H1 (cell line): ENCODE results near the gene ZBTB2. TPM values are rescaled to one million over a fixed set of nuclear protein-coding genes. Genes with fewer than 3 reads are reported as not detected.

ENCODE experiments used
- CTCF ChIA-PET: fragments of 300-600 bp; sonication (Branson Sonifier 250); formaldehyde crosslinking; loops from one replicate; lab custom pipeline; 2021; ENCODE audit not compliant: partially characterized antibody; lab: Charles Lee
- POLR2A ChIA-PET: fragments of 300-600 bp; sonication (Branson Sonifier 250); formaldehyde crosslinking; loops from one replicate; lab custom pipeline; 2021; ENCODE audit warnings: inconsistent platforms; ENCODE audit not compliant: partially characterized antibody; lab: Charles Lee
- DNase-seq, 2 experiments: peaks; one replicate each; pipeline versions ENCODE4 v3.0.0 to v3.0.0-alpha.2; 2010 to 2022; ENCODE audit warnings: low spot score in 2 of 2, low read depth in 1 of 2, mixed read lengths in 1 of 2
- FAIRE-seq: peaks from 2 replicates; lab custom pipeline; 2011; peaks lifted over from hg19 to GRCh38; lab: Jason Lieb, UNC
- H2AFZ ChIP-seq: 2 replicates; pipeline ENCODE4 v1.8.1; 2012; ENCODE audit warnings: low read length, inconsistent platforms
- H2AK5ac ChIP-seq: 2 replicates; pipeline ENCODE4 v1.6.1; 2013; ENCODE audit warnings: low read depth, low read length
- H2BK120ac ChIP-seq: replicated peaks from 2 replicates; pipeline ENCODE3; 2013; ENCODE audit warnings: low read depth, low read length, inconsistent platforms
- H2BK12ac ChIP-seq: 2 replicates; pipeline ENCODE4 v1.6.1; 2013; ENCODE audit warnings: low read depth, low read length
- H2BK15ac ChIP-seq: 2 replicates; pipeline ENCODE4 v1.6.1; 2013; ENCODE audit warnings: low read length
- H2BK20ac ChIP-seq: 2 replicates; pipeline ENCODE4 v1.6.1; 2013; ENCODE audit warnings: low read length
- H2BK5ac ChIP-seq: 2 replicates; pipeline ENCODE4 v1.6.1; 2013; ENCODE audit warnings: low read depth, low read length
- H3K14ac ChIP-seq: 2 replicates; pipeline ENCODE4 v1.6.1; 2013; ENCODE audit warnings: inconsistent platforms; ENCODE audit not compliant: insufficient read length
- H3K18ac ChIP-seq: 2 replicates; pipeline ENCODE4 v1.6.1; 2013; ENCODE audit warnings: low read length; ENCODE audit errors: extremely low read depth
- H3K23ac ChIP-seq: 2 replicates; pipeline ENCODE4 v1.6.1; 2013; ENCODE audit warnings: inconsistent platforms; ENCODE audit not compliant: insufficient read length
- H3K23me2 ChIP-seq: 2 replicates; pipeline ENCODE4 v1.6.1; 2013; ENCODE audit warnings: low read depth, low read length
- H3K27ac ChIP-seq: 2 replicates; pipeline ENCODE4 v1.6.1; 2011; ENCODE audit warnings: low read depth, low read length, inconsistent platforms
- H3K27me3 ChIP-seq, 4 experiments: replicated peaks in 1 of 4; 1 replicate in 1 of 4; 2 replicates in 3 of 4; pipeline versions ENCODE4 v1.6.1 to v1.8.1; 2011 to 2013; ENCODE audit warnings: low read length in 3 of 4, mild to moderate bottlenecking in 3 of 4, inconsistent platforms in 2 of 4, mixed read lengths in 2 of 4, moderate library complexity in 1 of 4; ENCODE audit not compliant: control insufficient read depth in 3 of 4, insufficient read depth in 3 of 4; ENCODE audit errors: extremely low read depth in 1 of 4
- H3K36me3 ChIP-seq, 4 experiments: 2 replicates each; pipeline versions ENCODE4 v1.6.1 to v1.8.1; 2011 to 2013; ENCODE audit warnings: mild to moderate bottlenecking in 4 of 4, low read length in 3 of 4, moderate library complexity in 2 of 4, control low read depth in 1 of 4, inconsistent platforms in 1 of 4; ENCODE audit not compliant: insufficient read depth in 4 of 4, control insufficient read depth in 2 of 4
- H3K4ac ChIP-seq: replicated peaks from 2 replicates; pipeline ENCODE3; 2013; ENCODE audit warnings: low read length, low read depth, mixed read lengths, inconsistent platforms; ENCODE audit not compliant: insufficient read length
- H3K4me1 ChIP-seq, 4 experiments: replicated peaks in 1 of 4; 1 replicate in 1 of 4; 2 replicates in 3 of 4; pipeline versions ENCODE4 v1.6.1 to v1.8.1; 2011 to 2013; ENCODE audit warnings: low read length in 3 of 4, inconsistent platforms in 2 of 4, mixed read lengths in 1 of 4; ENCODE audit not compliant: insufficient read depth in 4 of 4, control insufficient read depth in 3 of 4
- H3K4me2 ChIP-seq, 2 experiments: 2 replicates each; pipeline versions ENCODE4 v1.6.1 to v1.8.1; 2011 to 2013; ENCODE audit warnings: low read depth in 2 of 2, low read length in 2 of 2, control low read depth in 1 of 2, inconsistent platforms in 1 of 2, mild to moderate bottlenecking in 1 of 2; ENCODE audit not compliant: insufficient read depth in 1 of 2
- H3K4me3 ChIP-seq, 4 experiments: fragments of 200-600, 300-600 bp in 1 of 4; sonication (generic), shearing (Covaris generic), sonication (Bioruptor Twin) in 1 of 4; 2 replicates each; pipeline versions ENCODE4 v1.5.1 to v1.8.1; 2011 to 2016; ENCODE audit warnings: low read length in 4 of 4, low read depth in 3 of 4, control low read depth in 2 of 4, inconsistent platforms in 2 of 4, mild to moderate bottlenecking in 2 of 4, mixed read lengths in 1 of 4, moderate library complexity in 1 of 4; ENCODE audit not compliant: insufficient read depth in 2 of 4; ENCODE audit errors: extremely low read depth in 1 of 4
- H3K56ac ChIP-seq: replicated peaks from 2 replicates; pipeline ENCODE3; 2013; ENCODE audit warnings: low read depth, mild to moderate bottlenecking, mixed read lengths, low read length, inconsistent platforms; ENCODE audit not compliant: insufficient read length
- H3K79me1 ChIP-seq: 2 replicates; pipeline ENCODE4 v1.6.1; 2013; ENCODE audit warnings: low read depth, low read length, control low read depth
- H3K79me2 ChIP-seq, 2 experiments: 2 replicates each; pipeline versions ENCODE4 v1.6.1 to v1.8.1; 2012 to 2013; ENCODE audit warnings: low read length in 2 of 2, mild to moderate bottlenecking in 2 of 2, inconsistent platforms in 1 of 2; ENCODE audit not compliant: insufficient read depth in 2 of 2, control insufficient read depth in 1 of 2
- H3K9ac ChIP-seq, 4 experiments: replicated peaks in 1 of 4; 1 replicate in 1 of 4; 2 replicates in 3 of 4; pipeline versions ENCODE4 v1.6.1 to v1.8.1; 2011 to 2013; ENCODE audit warnings: low read depth in 3 of 4, low read length in 3 of 4, control low read depth in 2 of 4, mild to moderate bottlenecking in 2 of 4, moderate library complexity in 2 of 4, inconsistent platforms in 1 of 4; ENCODE audit errors: extremely low read depth in 1 of 4
- H3K9me3 ChIP-seq, 2 experiments: 2 replicates each; pipeline versions ENCODE4 v1.6.1 to v1.8.1; 2012 to 2013; ENCODE audit warnings: mild to moderate bottlenecking in 2 of 2, moderate library complexity in 2 of 2, control low read depth in 1 of 2, inconsistent platforms in 1 of 2, low read depth in 1 of 2, low read length in 1 of 2, mixed read lengths in 1 of 2; ENCODE audit not compliant: insufficient read depth in 2 of 2
- H4K20me1 ChIP-seq, 2 experiments: replicated peaks in 1 of 2; 2 replicates each; pipeline versions ENCODE3 to v1.8.1; 2011 to 2013; ENCODE audit warnings: inconsistent platforms in 2 of 2, low read length in 2 of 2, mild to moderate bottlenecking in 1 of 2; ENCODE audit not compliant: insufficient read depth in 2 of 2, control insufficient read depth in 1 of 2
- H4K5ac ChIP-seq: 2 replicates; pipeline ENCODE4 v1.6.1; 2013; ENCODE audit warnings: low read length, low read depth, mixed read lengths, inconsistent platforms; ENCODE audit not compliant: insufficient read length
- H4K8ac ChIP-seq: 2 replicates; pipeline ENCODE4 v1.8.0; 2013; ENCODE audit warnings: mild to moderate bottlenecking, moderate library complexity, low read length, inconsistent platforms; ENCODE audit not compliant: insufficient read depth; ENCODE audit errors: extremely low read depth
- H4K91ac ChIP-seq: replicated peaks from 2 replicates; pipeline ENCODE3; 2013; ENCODE audit warnings: low read length, mixed read lengths, inconsistent platforms; ENCODE audit not compliant: insufficient read length
- CBX8 ChIP-seq: fragments of 300-800, 300-1000 bp; sonication (generic); IDR thresholded peaks from 2 replicates; pipeline ENCODE4 v1.7.1; 2016; ENCODE audit warnings: low read depth, low read length, borderline replicate concordance
- CTBP2 ChIP-seq: IDR thresholded peaks from 2 replicates; pipeline ENCODE4 v1.7.0; 2011; ENCODE audit warnings: borderline replicate concordance, mild to moderate bottlenecking, moderate library complexity, mixed read lengths, low read length; ENCODE audit not compliant: insufficient read depth, insufficient read length
- E2F6 ChIP-seq: IDR thresholded peaks from 2 replicates; pipeline ENCODE4 v1.6.1; 2012; ENCODE audit warnings: inconsistent platforms
- HDAC6 ChIP-seq: IDR thresholded peaks from one replicate; pipeline ENCODE4 v1.7.1; 2012; ENCODE audit warnings: low read depth, mild to moderate bottlenecking, inconsistent platforms, low read length, moderate library complexity
- POLR2A ChIP-seq, 2 experiments: IDR thresholded peaks; 1 replicate in 1 of 2; 2 replicates in 1 of 2; pipeline ENCODE4 v1.6.1; 2011; ENCODE audit warnings: low read depth in 2 of 2, low read length in 2 of 2, mild to moderate bottlenecking in 2 of 2; ENCODE audit errors: control extremely low read depth in 1 of 2
- SIN3A ChIP-seq, 2 experiments: IDR thresholded peaks in 1 of 2; conservative IDR thresholded peaks in 1 of 2; 2 replicates each; pipeline ENCODE4 v1.6.1; 2011 to 2012; ENCODE audit warnings: low read length in 2 of 2, improper control_type of control experiment in 1 of 2, low read depth in 1 of 2, mild to moderate bottlenecking in 1 of 2
- SIRT6 ChIP-seq: IDR thresholded peaks from one replicate; pipeline ENCODE4 v1.7.1; 2012; ENCODE audit warnings: low read length, inconsistent platforms
- SP1 ChIP-seq: IDR thresholded peaks from 2 replicates; pipeline ENCODE4 v1.6.1; 2011; ENCODE audit warnings: low read depth, low read length
- TCF12 ChIP-seq: IDR thresholded peaks from 2 replicates; pipeline ENCODE4 v1.6.1; 2011; ENCODE audit warnings: low read depth, mild to moderate bottlenecking, low read length
- ZNF274 ChIP-seq: IDR thresholded peaks from 2 replicates; pipeline ENCODE4 v1.7.0; 2012; ENCODE audit warnings: low read length, borderline replicate concordance; ENCODE audit errors: extremely low read depth
- WGBS, 2 experiments: shearing (Covaris generic) in 1 of 2; methylation state at CpG; one replicate each; pipeline versions ENCODE4 v1.1.6 to v1.1.7; 2013 to 2015; ENCODE audit warnings: low lambda C conversion rate in 2 of 2, mixed read lengths in 2 of 2, inconsistent platforms in 1 of 2, low coverage in 1 of 2, missing lambda C conversion rate in 1 of 2; ENCODE audit not compliant: insufficient replicate concordance in 2 of 2, insufficient coverage in 1 of 2, insufficient read length in 1 of 2; ENCODE audit errors: extremely low coverage in 1 of 2, missing lambda C conversion rate in 1 of 2; 5-methylcytosine and 5-hydroxymethylcytosine counted together
- polyA plus RNA-seq, 7 experiments: library from polyadenylated mRNA; depleted of rRNA in 3 of 7; stranded (reverse) in 5 of 7; unstranded in 2 of 7; fragments of >200 nt in 5 of 7; fragments of 200-250 nt in 2 of 7; gene quantifications; 1 replicate in 5 of 7; 2 replicates in 1 of 7; 4 replicates in 1 of 7; pipeline versions ENCODE4 v1.2.1 to v1.2.3, GENCODE V29; 2011 to 2013; ENCODE audit warnings: missing spikeins in 2 of 7, mixed read lengths in 2 of 7
- total RNA-seq: library from RNA; stranded (reverse); fragmentation: NEBNext Ultra II Directional; extraction: Animal tissue kit (Norgen Biotek cat#: 25700); gene quantifications from 2 replicates; pipeline ENCODE4 v1.2.1, GENCODE V29; 2021

The ZBTB2 gene
- total and polyA plus RNA-seq, 2 of the 8 experiments (the other 6 are each of a cell fraction or from before 2014, with no cell fraction given) = 16.1 to 23.7 TPM

GRCh38 chr6:151325075-151326050, 66.0 kb downstream of the ZBTB2 start:
- Histone ChIP-seq H3K4me2 (peak overlapping the region; percentile 56 to 94), H2BK5ac (no peak overlapping the region), H3K79me1 (no peaks in the 10 kb centered on the region; the same call in 1 of the 2 replicates), H2AK5ac (no peak overlapping the region), H2BK15ac (no peak overlapping the region), H3K27ac (no peak overlapping the region), H3K4me3 (peak overlapping the region; percentile 29 to 80 (median 73)), H3K36me3 (no peaks in the 10 kb centered on the region), H3K9me3 (no peaks in the 10 kb centered on the region), H4K8ac (no peak overlapping the region; the same call in 1 of the 2 replicates), H3K4ac (no peak overlapping the region), H3K79me2 (no peaks in the 10 kb centered on the region), H3K14ac (no peak overlapping the region), H2BK120ac (no peak overlapping the region), H3K56ac (peak overlapping the region; percentile 19), H2AFZ (peak overlapping the region; percentile 57; the same call in 1 of the 2 replicates), H3K27me3 (peaks cover 0 to 6% (median 1%) of the 10 kb centered on the region in 4 experiments; a peak in 2 of 7 replicates), H4K20me1 (peaks cover 0 to 1% of the 10 kb centered on the region in 2 experiments), H2BK12ac (no peak overlapping the region), H3K9ac (peak overlapping the region in 3 of 4 experiments; percentile 51 to 61 (median 61); a peak in 2 of 7 replicates), H3K23me2 (no peaks in the 10 kb centered on the region; the same call in 1 of the 2 replicates), H2BK20ac (no peak overlapping the region), H4K5ac (no peak overlapping the region), H3K4me1 (peaks cover 0 to 3% (median 0%) of the 10 kb centered on the region in 4 experiments; a peak in 3 of 7 replicates), H4K91ac (no peak overlapping the region), H3K23ac (no peak overlapping the region), H3K18ac (no peak overlapping the region)
- FAIRE-seq (no peak), DNase-seq (no peak)
- ChIA-PET POLR2A (interaction anchor here (0.8 to 2.6 kb wide), 8 partner anchors 11 to 447 kb away, joined by 3 to 20 read pairs (median 3); partner anchors contain the start of gene AKAP12), CTCF (interaction anchor here (0.7 to 8.7 kb wide), 47 partner anchors 9 to 437 kb away, joined by 3 to 133 read pairs (median 4); partner anchors contain the start of gene AKAP12)
- WGBS, 2 experiments = 18% methylated on average over 43 of the region's 46 CpGs; no CpG with 5 or more reads in 1 of the 2 experiments
- TF ChIP-seq HDAC6 (no peak), POLR2A (IDR thresholded peaks at IDR 0.05; ENCODE audit: control extremely low read depth in 1 of 2, low read depth in 2 of 2, low read length in 2 of 2) (no peak), CTBP2 (no peak), SIRT6 (no peak), TCF12 (no peak), CBX8 (no peak), SIN3A (conservative IDR thresholded peaks at IDR 0.05 in 1 of 2, IDR thresholded peaks at IDR 0.05 in 1 of 2; ENCODE audit: low read depth in 1 of 2, low read length in 2 of 2) (no peak), SP1 (no peak), ZNF274 (no peak), E2F6 (peak; percentile 56; the same call in 1 of the 2 replicates)
